ENCODE data around the gene CEACAM1.

DNA sequence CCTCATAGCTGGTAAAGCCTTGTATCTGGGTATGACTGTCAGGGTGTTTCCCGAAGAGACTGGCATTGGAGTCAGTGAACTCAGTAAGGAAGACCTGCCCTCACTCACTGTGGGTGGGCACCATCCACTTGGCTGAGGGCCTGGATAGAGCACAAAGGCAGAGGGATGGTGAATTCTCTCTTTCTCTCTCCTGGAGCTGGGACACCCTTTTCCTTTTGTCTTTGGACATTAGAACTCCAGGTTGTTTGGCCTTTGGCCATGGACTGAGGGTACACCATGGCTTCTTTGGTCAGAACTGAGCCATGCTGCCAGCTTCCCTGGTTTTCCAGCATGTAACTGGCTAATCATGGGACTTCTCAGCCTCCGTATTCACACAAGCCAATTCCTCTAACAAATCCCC is 4.6 kb upstream of the CEACAM1 start:
- TF ChIP-seq EZH2 (IDR thresholded peaks at IDR 0.05; ENCODE audit: low read length, missing control alignments), result no peak
- TF ChIP-seq, protein P1, sequence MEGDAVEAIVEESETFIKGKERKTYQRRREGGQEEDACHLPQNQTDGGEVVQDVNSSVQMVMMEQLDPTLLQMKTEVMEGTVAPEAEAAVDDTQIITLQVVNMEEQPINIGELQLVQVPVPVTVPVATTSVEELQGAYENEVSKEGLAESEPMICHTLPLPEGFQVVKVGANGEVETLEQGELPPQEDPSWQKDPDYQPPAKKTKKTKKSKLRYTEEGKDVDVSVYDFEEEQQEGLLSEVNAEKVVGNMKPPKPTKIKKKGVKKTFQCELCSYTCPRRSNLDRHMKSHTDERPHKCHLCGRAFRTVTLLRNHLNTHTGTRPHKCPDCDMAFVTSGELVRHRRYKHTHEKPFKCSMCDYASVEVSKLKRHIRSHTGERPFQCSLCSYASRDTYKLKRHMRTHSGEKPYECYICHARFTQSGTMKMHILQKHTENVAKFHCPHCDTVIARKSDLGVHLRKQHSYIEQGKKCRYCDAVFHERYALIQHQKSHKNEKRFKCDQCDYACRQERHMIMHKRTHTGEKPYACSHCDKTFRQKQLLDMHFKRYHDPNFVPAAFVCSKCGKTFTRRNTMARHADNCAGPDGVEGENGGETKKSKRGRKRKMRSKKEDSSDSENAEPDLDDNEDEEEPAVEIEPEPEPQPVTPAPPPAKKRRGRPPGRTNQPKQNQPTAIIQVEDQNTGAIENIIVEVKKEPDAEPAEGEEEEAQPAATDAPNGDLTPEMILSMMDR (conservative IDR thresholded peaks at IDR 0.05 in 1 of 2, IDR thresholded peaks at IDR 0.05 in 1 of 2; ENCODE audit: low read depth in 1 of 2, low read length in 2 of 2), result no peak

Data from fibroblast of lung (primary cell).